Measurements from ENCODE around the gene IFNGR2. TPM values are rescaled to one million over a fixed set of nuclear protein-coding genes. Genes with fewer than 3 reads are reported as not detected.
A peak's percentile ranks its signal among the peaks of the same experiment; 100 is the strongest.

IFNGR2 gene
- polyA plus RNA-seq, 2 of the 4 experiments (the other 2 are of a cell fraction) = 24.2 to 47.2 TPM

DNA sequence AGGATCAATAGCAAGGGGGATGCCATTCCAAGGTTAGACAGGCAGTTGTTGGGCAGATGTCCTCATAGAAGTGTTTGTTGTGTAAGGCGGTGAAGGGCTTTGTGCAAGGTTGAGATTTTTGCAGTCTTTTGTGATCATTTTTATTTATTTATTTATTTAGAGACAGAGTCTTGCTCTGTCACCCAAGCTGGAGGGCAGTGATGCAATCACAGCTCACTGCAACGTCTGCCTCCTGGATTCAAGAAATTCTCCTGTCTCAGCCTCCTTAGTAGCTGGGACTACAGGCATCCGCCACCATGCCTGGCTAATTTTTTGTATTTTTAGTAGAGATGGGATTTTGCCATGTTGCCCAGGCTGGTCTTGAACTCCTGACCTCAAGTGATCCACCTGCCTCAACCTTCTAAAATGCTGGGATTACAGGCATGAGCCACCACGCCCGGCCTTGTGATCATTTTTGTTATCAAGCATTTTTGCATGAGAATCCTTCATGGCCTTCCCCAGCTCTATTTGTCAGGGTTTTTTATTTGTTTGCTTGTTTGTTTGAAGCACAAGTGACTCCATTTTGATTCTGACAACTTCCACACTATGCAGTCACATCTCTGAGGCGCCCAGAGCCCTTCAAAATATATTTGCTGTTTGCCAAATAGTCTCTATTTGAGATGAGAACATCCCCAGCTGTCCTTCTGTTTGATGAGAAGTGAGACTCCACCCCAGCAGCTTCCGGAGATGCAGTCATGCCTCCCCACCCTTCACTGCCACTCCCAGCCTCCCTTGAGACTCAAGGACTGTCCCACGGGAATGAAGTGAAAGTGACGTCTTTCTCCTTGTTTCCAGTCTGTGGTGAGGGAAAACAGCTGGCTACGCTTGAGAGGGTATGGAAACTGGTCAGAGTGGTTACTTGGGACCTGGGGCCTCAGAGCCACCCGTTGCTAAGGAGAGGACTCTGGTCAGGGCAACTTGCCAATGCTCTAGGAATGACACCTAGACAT, 38.6 kb downstream of the IFNGR2 start:
- FAIRE-seq = no peak
- peak; percentile 20 to 87 for DNase-seq (ENCODE audit: low read depth in 1 of 2, low spot score in 1 of 2)
- H3K27ac ChIP-seq = peak overlapping the region; percentile 33 to 61; a peak in 2 of 6 replicates
- H3K4me3 ChIP-seq = no peak overlapping the region
- ChIA-PET POLR2A (interaction anchor here (0.6 to 0.7 kb wide), 2 partner anchors 12 to 43 kb away, joined by 3 to 5 read pairs; no protein-coding TSS in a partner anchor), CTCF (interaction anchor here (0.6 to 2.1 kb wide), 4 partner anchors 13 to 242 kb away, joined by 3 to 13 read pairs (median 8); no protein-coding TSS in a partner anchor)
- 46% methylated on average over 9 of the region's 11 CpGs for WGBS (ENCODE audit: missing lambda C conversion rate)
- no peaks in the 10 kb centered on the region for H3K9me3 ChIP-seq
- peaks cover 14% of the 10 kb centered on the region for H3K4me1 ChIP-seq
- H3K4me2 ChIP-seq = peak overlapping the region; percentile 44
- ATAC-seq = peak; percentile 72 to 87
- TF ChIP-seq, protein P1, sequence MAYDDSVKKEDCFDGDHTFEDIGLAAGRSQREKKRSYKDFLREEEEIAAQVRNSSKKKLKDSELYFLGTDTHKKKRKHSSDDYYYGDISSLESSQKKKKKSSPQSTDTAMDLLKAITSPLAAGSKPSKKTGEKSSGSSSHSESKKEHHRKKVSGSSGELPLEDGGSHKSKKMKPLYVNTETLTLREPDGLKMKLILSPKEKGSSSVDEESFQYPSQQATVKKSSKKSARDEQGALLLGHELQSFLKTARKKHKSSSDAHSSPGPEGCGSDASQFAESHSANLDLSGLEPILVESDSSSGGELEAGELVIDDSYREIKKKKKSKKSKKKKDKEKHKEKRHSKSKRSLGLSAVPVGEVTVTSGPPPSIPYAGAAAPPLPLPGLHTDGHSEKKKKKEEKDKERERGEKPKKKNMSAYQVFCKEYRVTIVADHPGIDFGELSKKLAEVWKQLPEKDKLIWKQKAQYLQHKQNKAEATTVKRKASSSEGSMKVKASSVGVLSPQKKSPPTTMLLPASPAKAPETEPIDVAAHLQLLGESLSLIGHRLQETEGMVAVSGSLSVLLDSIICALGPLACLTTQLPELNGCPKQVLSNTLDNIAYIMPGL (CRISPR knock-in tag; IDR thresholded peaks at IDR 0.05; ENCODE audit: borderline replicate concordance) = 0 out of 2 replicates have a peak, but pooled peaks have one; percentile 61
- TF ChIP-seq JUNB (IDR thresholded peaks at IDR 0.05) = no peak
- TF ChIP-seq HOXB5 (CRISPR knock-in tag; IDR thresholded peaks at IDR 0.05) = peak; percentile 94; the same call in 1 of the 2 replicates
- 0 out of 2 replicates have a peak, but pooled peaks have one; percentile 41 for TF ChIP-seq RARB (CRISPR knock-in tag; IDR thresholded peaks at IDR 0.05)
- peak; percentile 100 for TF ChIP-seq ZSCAN20 (CRISPR knock-in tag; IDR thresholded peaks at IDR 0.05)
- no peak for TF ChIP-seq CHD2 (IDR thresholded peaks at IDR 0.05; ENCODE audit: low read length, partially characterized antibody)
- TF ChIP-seq CBX8 (IDR thresholded peaks at IDR 0.05) = no peak
- no peak for TF ChIP-seq SMC3 (IDR thresholded peaks at IDR 0.05)
- peak; percentile 100 for TF ChIP-seq HEYL (CRISPR knock-in tag; IDR thresholded peaks at IDR 0.05)
- no peak for TF ChIP-seq REST (IDR thresholded peaks at IDR 0.05)
- no peak for TF ChIP-seq NR3C1 (IDR thresholded peaks at IDR 0.05)
- no peak for TF ChIP-seq CTCF (IDR thresholded peaks at IDR 0.05)
- TF ChIP-seq TP53 (CRISPR knock-in tag; IDR thresholded peaks at IDR 0.05) = peak; percentile 75; the same call in 1 of the 2 replicates
- TF ChIP-seq, protein P2, sequence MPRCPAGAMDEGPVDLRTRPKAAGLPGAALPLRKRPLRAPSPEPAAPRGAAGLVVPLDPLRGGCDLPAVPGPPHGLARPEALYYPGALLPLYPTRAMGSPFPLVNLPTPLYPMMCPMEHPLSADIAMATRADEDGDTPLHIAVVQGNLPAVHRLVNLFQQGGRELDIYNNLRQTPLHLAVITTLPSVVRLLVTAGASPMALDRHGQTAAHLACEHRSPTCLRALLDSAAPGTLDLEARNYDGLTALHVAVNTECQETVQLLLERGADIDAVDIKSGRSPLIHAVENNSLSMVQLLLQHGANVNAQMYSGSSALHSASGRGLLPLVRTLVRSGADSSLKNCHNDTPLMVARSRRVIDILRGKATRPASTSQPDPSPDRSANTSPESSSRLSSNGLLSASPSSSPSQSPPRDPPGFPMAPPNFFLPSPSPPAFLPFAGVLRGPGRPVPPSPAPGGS (IDR thresholded peaks at IDR 0.05) = no peak
- TF ChIP-seq CEBPB (IDR thresholded peaks at IDR 0.05) = no peak
- TF ChIP-seq MAFK (IDR thresholded peaks at IDR 0.05; ENCODE audit: partially characterized antibody) = no peak
- peak; percentile 97 for TF ChIP-seq FOXS1 (CRISPR knock-in tag; IDR thresholded peaks at IDR 0.05)
- no peak for TF ChIP-seq TFCP2L1 (CRISPR knock-in tag; IDR thresholded peaks at IDR 0.05)
- no peak for TF ChIP-seq POLR2A (IDR thresholded peaks at IDR 0.05; ENCODE audit: low read length)
- peak; percentile 97 for TF ChIP-seq ATOH8 (CRISPR knock-in tag; IDR thresholded peaks at IDR 0.05; ENCODE audit: low read depth)
- TF ChIP-seq USF2 (IDR thresholded peaks at IDR 0.05) = no peak
- TF ChIP-seq RAD21 (conservative IDR thresholded peaks at IDR 0.05 in 1 of 2, IDR thresholded peaks at IDR 0.05 in 1 of 2) = no peak
- no peak for TF ChIP-seq ZFP36 (IDR thresholded peaks at IDR 0.05; ENCODE audit: borderline replicate concordance, partially characterized antibody)
- TF ChIP-seq JUN (IDR thresholded peaks at IDR 0.05) = no peak
- TF ChIP-seq, protein P3, sequence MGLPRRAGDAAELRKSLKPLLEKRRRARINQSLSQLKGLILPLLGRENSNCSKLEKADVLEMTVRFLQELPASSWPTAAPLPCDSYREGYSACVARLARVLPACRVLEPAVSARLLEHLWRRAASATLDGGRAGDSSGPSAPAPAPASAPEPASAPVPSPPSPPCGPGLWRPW (IDR thresholded peaks at IDR 0.05) = no peak
- TF ChIP-seq, protein P4, sequence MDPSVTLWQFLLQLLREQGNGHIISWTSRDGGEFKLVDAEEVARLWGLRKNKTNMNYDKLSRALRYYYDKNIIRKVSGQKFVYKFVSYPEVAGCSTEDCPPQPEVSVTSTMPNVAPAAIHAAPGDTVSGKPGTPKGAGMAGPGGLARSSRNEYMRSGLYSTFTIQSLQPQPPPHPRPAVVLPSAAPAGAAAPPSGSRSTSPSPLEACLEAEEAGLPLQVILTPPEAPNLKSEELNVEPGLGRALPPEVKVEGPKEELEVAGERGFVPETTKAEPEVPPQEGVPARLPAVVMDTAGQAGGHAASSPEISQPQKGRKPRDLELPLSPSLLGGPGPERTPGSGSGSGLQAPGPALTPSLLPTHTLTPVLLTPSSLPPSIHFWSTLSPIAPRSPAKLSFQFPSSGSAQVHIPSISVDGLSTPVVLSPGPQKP (IDR thresholded peaks at IDR 0.05; ENCODE audit: low read depth, low read length) = no peak
- no peak for TF ChIP-seq EHMT2 (IDR thresholded peaks at IDR 0.05; ENCODE audit: low read depth)
